IMR-90 (cell line): ENCODE measurements around the gene AFMID. TPM values are rescaled to one million over a fixed set of nuclear protein-coding genes. Genes with fewer than 3 reads are reported as not detected.

Experiments used
- ATAC-seq: fragments of 200-7000 bp; cut with Tn5 transposase; 2 replicates; pipeline ENCODE4 v1.9.1; 2020; ENCODE audit warnings: low read depth, mild to moderate bottlenecking, moderate library complexity
- BruUV-seq: library from RNA; stranded (reverse); fragments of 400-500 nt; replicated peaks from 2 replicates; lab custom pipeline; 2021; lab: Mats Ljungman, UMichigan
- CTCF ChIA-PET: fragments of 300-600 bp; formaldehyde crosslinking; extraction: SDS; loops from one replicate; lab custom pipeline; 2021; ENCODE audit warnings: antibody characterized with exemption; lab: Yijun Ruan, JAX
- POLR2A ChIA-PET: fragments of 300-600 bp; sonication (Branson Sonifier 250); formaldehyde crosslinking; loops from one replicate; lab custom pipeline; 2022; ENCODE audit warnings: antibody characterized with exemption; ENCODE audit not compliant: unreplicated experiment; lab: Charles Lee
- DNase-seq: peaks from one replicate; pipeline ENCODE4 v3.0.0; 2013
- H2AFZ ChIP-seq: replicated peaks from 2 replicates; pipeline ENCODE3; 2013; ENCODE audit warnings: low read length, mild to moderate bottlenecking; ENCODE audit not compliant: poor library complexity
- H2AK5ac ChIP-seq: 2 replicates; pipeline ENCODE4 v1.6.1; 2013; ENCODE audit warnings: low read depth, low read length, inconsistent platforms
- H2AK9ac ChIP-seq: replicated peaks from 2 replicates; pipeline ENCODE3; 2013; ENCODE audit warnings: mild to moderate bottlenecking, low read depth, low read length, moderate library complexity; ENCODE audit not compliant: poor library complexity
- H2BK120ac ChIP-seq: 2 replicates; pipeline ENCODE4 v1.6.1; 2013; ENCODE audit warnings: low read depth, low read length, inconsistent platforms
- H2BK15ac ChIP-seq: 3 replicates; pipeline ENCODE4 v1.6.1; 2013; ENCODE audit warnings: low read depth, low read length, inconsistent platforms
- H2BK20ac ChIP-seq: 2 replicates; pipeline ENCODE4 v1.6.1; 2013; ENCODE audit warnings: low read depth, mild to moderate bottlenecking, inconsistent platforms, low read length, moderate library complexity
- H2BK5ac ChIP-seq: 2 replicates; pipeline ENCODE4 v1.6.1; 2013; ENCODE audit warnings: mild to moderate bottlenecking, low read depth, low read length, inconsistent platforms; ENCODE audit not compliant: poor library complexity, severe bottlenecking
- H3K14ac ChIP-seq: replicated peaks from 2 replicates; pipeline ENCODE4 v1.6.1; 2013; ENCODE audit warnings: low read depth, low read length, inconsistent platforms
- H3K18ac ChIP-seq: 2 replicates; pipeline ENCODE4 v1.6.1; 2013; ENCODE audit warnings: low read depth, low read length, control low read depth
- H3K23ac ChIP-seq: 2 replicates; pipeline ENCODE4 v1.6.1; 2013; ENCODE audit warnings: low read depth, low read length, inconsistent platforms
- H3K27ac ChIP-seq: 2 replicates; pipeline ENCODE4 v1.5.1; 2013; ENCODE audit warnings: mild to moderate bottlenecking, control low read depth, low read length; ENCODE audit not compliant: insufficient read depth
- H3K27me3 ChIP-seq: 2 replicates; pipeline ENCODE4 v1.6.1; 2013; ENCODE audit warnings: low read length; ENCODE audit not compliant: control insufficient read depth, insufficient read depth
- H3K36me3 ChIP-seq: 2 replicates; pipeline ENCODE4 v1.6.1; 2013; ENCODE audit warnings: low read length, mixed read lengths; ENCODE audit not compliant: control insufficient read depth, insufficient read depth
- H3K4ac ChIP-seq: 2 replicates; pipeline ENCODE4 v1.6.1; 2013; ENCODE audit warnings: low read depth, low read length, inconsistent platforms
- H3K4me1 ChIP-seq: 2 replicates; pipeline ENCODE4 v1.6.1; 2013; ENCODE audit warnings: low read length, mixed read lengths; ENCODE audit not compliant: control insufficient read depth, insufficient read depth
- H3K4me2 ChIP-seq: 2 replicates; pipeline ENCODE4 v1.6.1; 2013; ENCODE audit warnings: low read depth, mild to moderate bottlenecking, control low read depth, low read length, moderate library complexity
- H3K4me3 ChIP-seq: 2 replicates; pipeline ENCODE4 v1.5.1; 2013; ENCODE audit warnings: low read depth, mild to moderate bottlenecking, control low read depth, low read length, moderate library complexity; ENCODE audit not compliant: insufficient read depth
- H3K56ac ChIP-seq: 2 replicates; pipeline ENCODE4 v1.6.1; 2013; ENCODE audit warnings: low read length, inconsistent platforms; ENCODE audit not compliant: insufficient read depth; ENCODE audit errors: extremely low read depth
- H3K79me1 ChIP-seq, 2 experiments: 2 replicates each; pipeline ENCODE4 v1.6.1; 2013; ENCODE audit warnings: low read length in 2 of 2, inconsistent platforms in 1 of 2, low read depth in 1 of 2
- H3K9ac ChIP-seq: 2 replicates; pipeline ENCODE4 v1.6.1; 2013; ENCODE audit warnings: low read depth, low read length, control low read depth
- H3K9me1 ChIP-seq: 2 replicates; pipeline ENCODE4 v1.6.1; 2013; ENCODE audit warnings: low read length, inconsistent platforms; ENCODE audit not compliant: insufficient read depth
- H3K9me3 ChIP-seq: 2 replicates; pipeline ENCODE4 v1.6.1; 2013; ENCODE audit warnings: low read length; ENCODE audit not compliant: control insufficient read depth, insufficient read depth
- H4K20me1 ChIP-seq: 2 replicates; pipeline ENCODE4 v1.6.1; 2013; ENCODE audit warnings: low read length, inconsistent platforms; ENCODE audit not compliant: insufficient read depth
- H4K5ac ChIP-seq: 2 replicates; pipeline ENCODE4 v1.6.1; 2013; ENCODE audit warnings: mild to moderate bottlenecking, low read depth, low read length, control low read depth
- H4K8ac ChIP-seq, 2 experiments: 2 replicates each; pipeline ENCODE4 v1.6.1; 2013; ENCODE audit warnings: low read depth in 2 of 2, low read length in 2 of 2, control low read depth in 1 of 2, inconsistent platforms in 1 of 2
- H4K91ac ChIP-seq: 2 replicates; pipeline ENCODE4 v1.6.1; 2013; ENCODE audit warnings: low read depth, low read length, inconsistent platforms; ENCODE audit not compliant: insufficient read depth
- BHLHE40 ChIP-seq: fragments of 150-350 bp; IDR thresholded peaks from 2 replicates; pipeline ENCODE4 v1.6.1; 2016; ENCODE audit warnings: mild to moderate bottlenecking, low read depth, low read length
- CTCF ChIP-seq: conservative IDR thresholded peaks from 2 replicates; pipeline ENCODE4 v1.5.1; 2012; ENCODE audit warnings: mild to moderate bottlenecking, low read depth, low read length, improper control_type of control experiment
- ELK1 ChIP-seq: fragments of 150-350 bp; IDR thresholded peaks from 2 replicates; pipeline ENCODE4 v1.6.1; 2016; ENCODE audit warnings: low read depth, mild to moderate bottlenecking, low read length, moderate library complexity, borderline replicate concordance
- FOS ChIP-seq: fragments of 150-350 bp; IDR thresholded peaks from 2 replicates; pipeline ENCODE4 v1.6.1; 2016; ENCODE audit warnings: low read depth, low read length
- MAFK ChIP-seq: IDR thresholded peaks from 2 replicates; pipeline ENCODE4 v1.6.1; 2012; ENCODE audit warnings: low read depth, low read length, improper control_type of control experiment
- MAZ ChIP-seq: IDR thresholded peaks from 2 replicates; pipeline ENCODE4 v1.6.1; 2012; ENCODE audit warnings: low read depth, mild to moderate bottlenecking, low read length, improper control_type of control experiment, moderate library complexity, borderline replicate concordance
- MXI1 ChIP-seq: IDR thresholded peaks from 2 replicates; pipeline ENCODE4 v1.6.1; 2012; ENCODE audit warnings: low read depth, mild to moderate bottlenecking, low read length, moderate library complexity, borderline replicate concordance
- NFE2L2 ChIP-seq: fragments of 150-350 bp; IDR thresholded peaks from 2 replicates; pipeline ENCODE4 v1.6.1; 2016; ENCODE audit warnings: low read depth, mild to moderate bottlenecking, low read length
- POLR2A ChIP-seq: IDR thresholded peaks from 2 replicates; pipeline ENCODE4 v1.6.1; 2012; ENCODE audit warnings: mild to moderate bottlenecking, low read depth, low read length
- RAD21 ChIP-seq: IDR thresholded peaks from 2 replicates; pipeline ENCODE4 v1.6.1; 2012; ENCODE audit warnings: low read length, improper control_type of control experiment
- RCOR1 ChIP-seq: IDR thresholded peaks from 2 replicates; pipeline ENCODE4 v1.6.1; 2012; ENCODE audit warnings: mild to moderate bottlenecking, low read length, improper control_type of control experiment; ENCODE audit not compliant: insufficient replicate concordance
- RFX5 ChIP-seq: IDR thresholded peaks from 2 replicates; pipeline ENCODE4 v1.8.0; 2012; ENCODE audit warnings: low read depth, mild to moderate bottlenecking, low read length, moderate library complexity
- SMC3 ChIP-seq: fragments of 150-350 bp; IDR thresholded peaks from 2 replicates; pipeline ENCODE4 v1.6.1; 2016; ENCODE audit warnings: low read depth, mild to moderate bottlenecking, antibody characterized with exemption, low read length, moderate library complexity
- USF2 ChIP-seq: fragments of 150-350 bp; IDR thresholded peaks from 2 replicates; pipeline ENCODE4 v1.6.1; 2017; ENCODE audit warnings: mild to moderate bottlenecking, antibody characterized with exemption, low read length, low read depth
- WGBS, 2 experiments: methylation state at CpG; one replicate each; pipeline versions ENCODE4 v1.1.5 to v1.1.7; 2013; ENCODE audit warnings: missing lambda C conversion rate in 2 of 2; ENCODE audit not compliant: insufficient read length in 1 of 2; ENCODE audit errors: extremely low coverage in 2 of 2; 5-methylcytosine and 5-hydroxymethylcytosine counted together
- dilution Hi-C: fragments of 300-500 bp; cut with HindIII; formaldehyde crosslinking; loops from one replicate; pipeline ENCODE4 v1.14.3; 2018; ENCODE audit warnings: low sequenced_read_pairs; ENCODE audit not compliant: unreplicated experiment
- in situ Hi-C: fragments of 300-500 bp; cut with MboI; formaldehyde crosslinking; loops from 3 replicates; pipeline ENCODE4 v1.14.3; 2019; ENCODE audit warnings: low sequenced_read_pairs, inconsistent platforms, mixed read lengths
- intact Hi-C: fragments of 100-400 bp; cut with micrococcal nuclease; formaldehyde crosslinking; loops from 2 replicates; pipeline ENCODE4 v1.10.0; 2022
- polyA plus RNA-seq, 3 experiments: library from polyadenylated mRNA; depleted of rRNA; stranded (reverse); fragments of >200 nt; gene quantifications; 2 replicates each; pipeline ENCODE4 v1.2.3, GENCODE V29; 2012; ENCODE audit warnings: low replicate concordance in 1 of 3
- total RNA-seq: library from RNA; depleted of rRNA; stranded (reverse); fragments of >200 nt; gene quantifications from 2 replicates; pipeline ENCODE4 v1.2.3, GENCODE V29; 2012

AFMID gene
- total and polyA plus RNA-seq, 2 of the 4 experiments (the other 2 are of a cell fraction), result 41.0 to 65.1 TPM

- Histone ChIP-seq H4K8ac (no peak overlapping the region), H3K4me1 (no peaks in the 10 kb centered on the region), H2BK15ac (no peak overlapping the region), H3K18ac (no peak overlapping the region), H3K36me3 (peaks cover 4% of the 10 kb centered on the region; the same call in 1 of the 2 replicates), H3K4me2 (no peak overlapping the region), H4K91ac (no peak overlapping the region), H3K9me3 (no peaks in the 10 kb centered on the region), H3K56ac (no peak overlapping the region), H3K4me3 (no peak overlapping the region), H3K4ac (no peak overlapping the region), H3K14ac (no peak overlapping the region), H3K27me3 (no peaks in the 10 kb centered on the region), H3K79me1 (peaks cover 0 to 3% of the 10 kb centered on the region in 2 experiments; a peak in 2 of 4 replicates), H2BK20ac (no peak overlapping the region), H2AFZ (no peak overlapping the region), H4K5ac (no peak overlapping the region), H3K9me1 (peaks cover 3% of the 10 kb centered on the region; the same call in 1 of the 2 replicates), H3K27ac (no peak overlapping the region), H2BK120ac (no peak overlapping the region), H2AK9ac (no peak overlapping the region), H2BK5ac (no peak overlapping the region), H2AK5ac (no peak overlapping the region), H3K23ac (no peak overlapping the region), H4K20me1 (no peaks in the 10 kb centered on the region), H3K9ac (no peak overlapping the region)
- TF ChIP-seq RCOR1, result no peak
- TF ChIP-seq RFX5, result no peak
- TF ChIP-seq POLR2A, result no peak
- TF ChIP-seq SMC3, result no peak
- no peak for TF ChIP-seq MAFK
- no peak for TF ChIP-seq ELK1
- no peak for TF ChIP-seq CTCF
- TF ChIP-seq RAD21, result no peak
- TF ChIP-seq FOS, result no peak
- no peak for TF ChIP-seq USF2
- TF ChIP-seq BHLHE40, result no peak
- TF ChIP-seq NFE2L2, result no peak
- TF ChIP-seq MAZ, result no peak
- no peak for TF ChIP-seq MXI1
- WGBS, 2 experiments, result 100% methylated on average over 2 of the region's 8 CpGs; no CpG with 5 or more reads in 1 of the 2 experiments
- dilution Hi-C loops (no loop called here), intact Hi-C loops (no loop called here), in situ Hi-C loops (no loop called here)
- no TSS peak for BruUV-seq
- CTCF ChIA-PET, result no interaction called here
- DNase-seq (no peak), ATAC-seq (no peak)
- POLR2A ChIA-PET, result no interaction called here
Measured at GRCh38 chr17:78202666-78203065, 15.5 kb downstream of the AFMID start.
